NCI-H2107 treated with DMSO at 0.1 percent for 48 hours (cell line): ENCODE measurements around the gene FAM228B.
"Not testable (repeated sequence)": the region's sequence is repeated elsewhere in the genome, so short reads cannot be mapped to it uniquely, and the experiment has no call there.

Experiments used
- DNase-seq: peaks from one replicate; lab custom pipeline; 2025; ENCODE audit not compliant: unreplicated experiment; lab: John Stamatoyannopoulos, UW

Gene FAM228B

DNA sequence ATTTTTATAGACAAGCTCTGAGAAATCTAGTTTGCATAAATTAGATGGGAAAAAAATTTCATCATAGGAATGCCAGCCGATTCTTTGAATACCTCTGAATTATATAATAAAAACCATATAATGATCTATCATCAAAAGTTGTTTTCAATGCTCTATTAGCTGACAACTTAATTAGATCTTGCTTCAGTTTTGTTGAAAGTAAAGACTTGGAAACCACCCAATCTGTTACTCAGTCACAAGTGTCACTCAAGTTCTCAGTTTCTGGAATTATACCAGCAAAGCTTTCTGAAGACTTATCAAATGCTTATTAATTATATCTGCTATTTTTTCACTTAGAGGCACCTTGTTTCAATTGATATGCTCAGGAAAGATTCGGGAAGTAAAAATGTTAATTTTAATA lies 21.3 kb upstream of the FAM228B start:
- no peak for DNase-seq

- no peak for DNase-seq
Observed at GRCh38 chr2:24102677-24103076, 20.6 kb upstream of the FAM228B start.

- no peak for DNase-seq
Observed at GRCh38 chr2:24104110-24104650, 19.1 kb upstream of the FAM228B start.

DNA sequence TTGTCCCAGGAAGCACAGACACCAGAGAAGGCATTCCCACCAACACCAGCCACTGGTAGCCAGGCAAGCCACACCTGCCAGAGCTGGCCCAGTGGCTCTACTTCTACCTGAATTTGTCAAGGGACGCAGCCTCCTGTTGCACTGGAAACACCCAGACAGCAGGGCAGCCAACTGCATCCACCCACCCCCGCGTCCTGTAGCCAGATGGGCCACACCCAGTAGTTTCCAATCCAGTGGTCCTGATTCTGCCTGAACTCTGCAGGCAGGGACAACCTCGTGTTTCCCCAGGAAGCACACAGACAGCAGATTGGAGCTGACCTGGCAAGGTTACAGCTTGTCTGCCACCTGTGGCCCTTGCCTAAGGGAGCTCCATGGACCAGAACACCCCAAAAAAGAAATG lies 18.4 kb upstream of the FAM228B start:
- no peak for DNase-seq

GRCh38 chr2:24105816-24106215 lies 17.5 kb upstream of the FAM228B start:
- DNase-seq: no peak

- DNase-seq: no peak
Observed at GRCh38 chr2:24106786-24107185, 16.5 kb upstream of the FAM228B start.

DNA sequence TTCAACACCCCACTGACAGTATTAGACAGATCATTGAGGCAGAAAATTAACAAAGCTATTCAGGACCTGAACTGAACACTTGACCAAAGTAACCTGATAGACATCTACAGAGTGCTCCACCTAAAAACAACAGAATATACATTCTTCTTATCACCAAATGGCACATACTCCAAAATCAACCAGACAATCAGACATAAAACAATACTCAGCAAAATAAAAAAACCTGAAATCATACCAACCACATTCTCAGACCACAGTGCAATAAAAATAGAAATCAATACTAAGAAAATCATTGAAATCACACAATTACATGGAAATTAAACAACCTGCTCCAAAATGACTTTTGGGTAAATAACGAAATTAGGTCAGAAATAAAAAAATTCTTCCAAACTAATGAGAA lies 15.9 kb upstream of the FAM228B start:
- no peak for DNase-seq

GRCh38 chr2:24109431-24109830 lies 13.8 kb upstream of the FAM228B start:
- DNase-seq: not testable (repeated sequence)

GRCh38 chr2:24110660-24111303 lies 12.5 kb upstream of the FAM228B start:
- no peak for DNase-seq

GRCh38 chr2:24111407-24111901 lies 11.8 kb upstream of the FAM228B start:
- DNase-seq: no peak

GRCh38 chr2:24115057-24115456 lies 8.2 kb upstream of the FAM228B start:
- no peak for DNase-seq

- DNase-seq: no peak
Observed at GRCh38 chr2:24117902-24118301, 5.4 kb upstream of the FAM228B start.

- no peak for DNase-seq
Observed at GRCh38 chr2:24121066-24121465, 2.2 kb upstream of the FAM228B start.

DNA sequence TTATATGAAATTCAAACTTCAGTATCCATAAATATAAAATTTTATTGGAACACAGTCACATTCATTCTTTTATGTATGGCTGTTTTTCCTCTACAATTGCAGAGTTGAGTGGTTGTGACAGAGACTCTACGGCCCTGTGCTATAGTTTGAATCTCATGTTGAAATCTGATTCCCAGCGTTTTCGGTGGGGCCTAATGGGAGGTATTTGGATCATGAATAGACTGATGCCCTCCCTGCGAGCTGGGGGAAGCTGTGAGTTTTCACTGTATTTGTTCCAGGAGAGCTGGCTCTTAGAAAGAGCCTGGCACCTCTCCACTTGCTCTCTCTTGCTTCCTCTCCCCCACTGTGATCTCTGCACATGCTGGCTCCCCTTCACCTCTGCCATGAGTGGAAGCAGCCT lies 1.8 kb upstream of the FAM228B start:
- DNase-seq: peak; percentile 58

DNA sequence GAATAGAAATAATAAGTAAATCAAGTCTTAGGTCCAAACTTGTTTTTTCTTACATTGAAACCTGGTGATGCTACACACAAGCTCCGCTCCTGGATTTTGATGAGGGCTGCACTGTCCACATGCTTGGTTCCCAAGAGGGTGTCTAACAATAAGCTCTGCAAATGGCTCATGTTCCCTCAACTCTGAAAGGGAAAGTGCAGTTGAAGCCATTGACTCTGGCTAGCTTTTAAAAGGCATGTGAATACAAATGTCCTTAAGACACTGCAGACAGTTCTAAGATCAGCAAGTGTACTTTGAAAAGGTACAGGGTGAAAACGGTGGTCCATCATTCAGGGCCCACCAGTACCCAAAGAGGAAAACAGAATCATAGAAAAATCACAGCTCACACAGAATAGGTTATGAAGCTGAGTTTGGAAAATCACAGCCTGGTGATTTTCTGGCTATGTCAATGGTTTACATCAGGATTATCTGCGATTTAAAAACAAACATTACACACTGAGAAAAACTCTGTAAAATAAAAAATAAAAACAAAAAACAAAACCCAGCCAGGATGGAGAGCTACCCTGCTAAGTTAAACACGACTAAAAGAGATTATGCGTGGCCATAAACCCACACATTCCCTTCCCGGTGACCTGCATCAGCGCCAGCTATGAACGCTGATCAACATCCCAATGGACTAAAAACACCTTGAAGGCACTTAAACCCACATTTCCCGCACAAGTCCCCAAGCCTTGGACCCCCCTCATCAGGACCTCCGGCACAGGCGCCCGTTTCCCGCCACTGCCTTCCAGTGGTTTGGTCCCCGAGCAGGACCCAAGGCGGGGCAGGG lies 689 bp upstream of the FAM228B start:
- peak; percentile 12 for DNase-seq

DNA sequence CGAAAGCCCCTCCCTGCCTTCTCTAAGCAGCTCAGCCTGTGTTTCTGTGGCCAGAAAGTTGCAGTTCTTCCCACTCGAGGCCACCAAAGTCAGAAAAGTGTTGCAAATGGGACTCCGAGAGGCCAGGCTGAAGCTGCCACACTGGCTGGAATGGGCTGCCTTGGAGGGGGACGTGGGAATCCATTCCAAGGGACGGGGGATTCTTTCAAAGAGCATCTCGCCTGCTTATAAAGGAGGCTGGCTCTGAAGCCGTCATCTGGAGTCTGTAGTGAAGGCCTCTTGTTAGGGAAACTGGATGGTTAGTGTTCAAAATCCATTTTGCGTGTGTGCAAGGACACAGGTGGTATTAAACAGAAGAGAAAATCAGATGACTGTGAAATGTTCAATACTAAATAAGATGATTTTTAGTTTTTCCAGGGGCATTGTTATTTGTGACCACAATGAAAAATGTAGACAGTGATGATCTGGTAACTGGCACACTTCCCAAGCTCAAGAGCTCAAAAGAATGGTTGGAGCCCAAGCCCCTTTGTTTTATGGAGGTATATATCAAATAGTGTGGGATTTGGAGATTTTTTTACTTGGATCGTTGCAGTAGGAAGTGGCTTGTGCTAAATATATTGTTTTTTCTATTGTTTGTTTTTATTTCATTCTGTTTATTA lies 782 bp downstream of the FAM228B start:
- peak; percentile 7 for DNase-seq

- no peak for DNase-seq
Observed at GRCh38 chr2:24125956-24126355, 2.7 kb downstream of the FAM228B start.

DNA sequence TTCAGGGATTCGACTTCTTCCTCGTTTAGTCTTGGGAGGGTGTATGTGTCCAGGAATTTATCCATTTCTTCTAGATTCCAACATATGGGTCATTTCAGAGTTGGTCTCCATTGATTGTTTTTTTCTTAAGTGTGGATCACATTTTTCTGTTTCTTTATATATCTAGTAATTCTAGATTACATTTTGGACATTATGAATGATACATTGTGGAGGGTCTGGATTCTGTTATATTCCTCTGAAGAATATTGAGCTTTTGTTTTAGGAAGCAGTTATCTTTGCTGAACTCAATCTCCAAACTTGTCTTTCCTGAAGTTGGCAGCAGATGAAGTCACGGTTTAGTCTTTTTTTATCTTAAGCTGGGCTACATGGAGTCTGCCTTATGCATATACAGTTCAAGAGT lies 9.3 kb downstream of the FAM228B start:
- no peak for DNase-seq

GRCh38 chr2:24140305-24140704 lies 17.0 kb downstream of the FAM228B start:
- DNase-seq: not testable (repeated sequence)

DNA sequence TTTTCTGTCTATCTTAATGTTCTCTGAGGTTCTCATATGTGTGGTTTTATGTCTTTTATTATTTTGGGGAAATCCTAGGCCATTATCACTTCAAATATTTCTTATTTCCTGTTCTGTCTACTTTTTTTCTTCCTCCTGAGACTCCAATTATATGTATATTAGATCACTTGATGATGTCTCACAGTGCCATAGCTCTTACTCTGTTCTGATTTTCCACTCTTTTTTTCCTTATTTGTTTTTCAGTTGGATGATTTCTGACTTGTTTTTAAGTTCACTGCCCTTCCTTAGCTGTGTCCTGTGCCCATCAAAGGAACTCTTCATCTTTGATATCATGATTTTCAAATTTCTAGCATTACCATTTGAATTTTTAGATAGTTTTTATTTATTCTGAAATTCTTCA lies 24.1 kb downstream of the FAM228B start:
- DNase-seq: no peak

- DNase-seq: no peak
Observed at GRCh38 chr2:24152413-24153197, 29.3 kb downstream of the FAM228B start.
